Measurements from ENCODE around the gene GOLGA8M.
"Not testable (repeated sequence)": the region's sequence is repeated elsewhere in the genome, so short reads cannot be mapped to it uniquely, and the experiment has no call there.

GRCh38 chr15:28718576-28718975 is 6.4 kb upstream of the GOLGA8M start:
- not testable (repeated sequence) for TF ChIP-seq CTCF (conservative IDR thresholded peaks at IDR 0.05 in 1 of 2, IDR thresholded peaks at IDR 0.05 in 1 of 2; ENCODE audit: extremely low read depth in 1 of 2, insufficient read depth in 1 of 2, low read depth in 1 of 2, low read length in 2 of 2); EZH2 (IDR thresholded peaks at IDR 0.05; ENCODE audit: borderline replicate concordance, low read length)

Data from mammary epithelial cell (primary cell).